H54 (cell line): ENCODE results near the gene CDK4.

ENCODE experiments used
- DNase-seq: peaks from one replicate; pipeline ENCODE4 v3.0.0; 2011; ENCODE audit warnings: low spot score, mixed read lengths; ENCODE audit not compliant: insufficient read length
- FAIRE-seq: peaks from 3 replicates; lab custom pipeline; 2011; peaks lifted over from hg19 to GRCh38; lab: Jason Lieb, UNC
- POLR2A ChIP-seq: IDR thresholded peaks from 2 replicates; pipeline ENCODE4 v1.6.1; 2011; ENCODE audit warnings: low read depth, mild to moderate bottlenecking, low read length

The CDK4 gene

GRCh38 chr12:57733928-57734327, 18.2 kb downstream of the CDK4 start:
- DNase-seq (no peak), FAIRE-seq (no peak)
- no peak for TF ChIP-seq POLR2A

DNA sequence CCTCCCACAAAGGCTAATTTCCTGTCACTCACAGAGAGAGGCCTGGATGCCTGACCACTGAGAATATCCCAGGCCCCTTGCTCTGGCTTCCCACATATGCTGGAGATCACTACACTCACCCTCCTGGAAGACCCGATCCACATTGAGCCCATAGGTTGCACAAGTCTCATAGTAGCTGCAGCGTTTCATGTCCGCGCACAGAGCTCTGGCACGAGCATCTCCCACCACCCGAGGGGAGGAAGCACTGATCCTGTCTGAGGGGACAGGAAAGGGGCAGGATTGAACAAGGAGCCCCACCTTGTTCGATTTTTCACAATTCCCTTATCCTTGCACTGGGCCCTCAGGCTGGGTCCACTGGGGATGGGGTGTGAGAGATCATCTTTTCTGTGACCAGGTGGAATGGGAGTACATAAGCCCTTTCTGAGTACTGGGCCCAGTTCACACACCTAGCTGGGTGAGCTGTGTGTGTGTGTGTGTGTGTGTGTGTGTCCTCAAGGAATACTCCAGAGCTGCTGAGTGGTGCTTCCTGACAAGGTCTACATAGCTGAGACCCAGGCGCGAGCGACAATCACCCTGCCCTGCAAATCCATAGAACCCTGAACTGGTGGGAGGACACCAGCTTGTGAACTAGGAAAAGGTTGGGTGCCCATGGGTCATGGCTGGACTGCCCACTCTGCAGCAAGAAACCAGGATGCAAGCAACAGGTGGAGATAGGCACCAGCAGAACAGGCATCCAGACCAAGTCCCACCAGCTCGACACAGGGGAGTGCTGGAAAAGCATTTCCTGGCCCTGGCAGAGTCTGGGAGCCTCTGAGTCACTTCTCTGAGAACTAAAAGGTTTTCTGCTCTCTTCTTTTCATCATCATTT, 19.1 kb downstream of the CDK4 start:
- DNase-seq = no peak
- FAIRE-seq = no peak
- no peak for TF ChIP-seq POLR2A

DNA sequence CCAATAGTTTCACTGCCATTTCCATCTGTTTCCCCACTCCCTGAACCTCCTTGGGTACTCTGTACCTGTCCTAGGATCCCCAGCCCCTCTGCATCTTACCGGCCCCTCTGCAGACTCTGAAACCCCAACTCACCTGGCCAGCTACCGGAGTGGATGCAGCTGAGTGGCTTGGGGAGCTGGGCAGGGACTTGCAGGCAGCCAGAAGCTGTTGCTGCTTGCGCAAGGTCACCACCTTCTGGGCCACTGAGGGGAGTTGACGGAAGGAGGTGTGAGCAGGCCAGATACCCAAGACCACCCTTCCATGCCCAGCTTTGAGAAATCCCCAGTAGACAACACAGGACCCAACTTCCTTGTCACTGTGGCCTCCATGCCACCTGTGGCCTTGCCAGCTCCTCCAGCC, 19.8 kb downstream of the CDK4 start:
- DNase-seq (no peak), FAIRE-seq (no peak)
- no peak for TF ChIP-seq POLR2A

DNA sequence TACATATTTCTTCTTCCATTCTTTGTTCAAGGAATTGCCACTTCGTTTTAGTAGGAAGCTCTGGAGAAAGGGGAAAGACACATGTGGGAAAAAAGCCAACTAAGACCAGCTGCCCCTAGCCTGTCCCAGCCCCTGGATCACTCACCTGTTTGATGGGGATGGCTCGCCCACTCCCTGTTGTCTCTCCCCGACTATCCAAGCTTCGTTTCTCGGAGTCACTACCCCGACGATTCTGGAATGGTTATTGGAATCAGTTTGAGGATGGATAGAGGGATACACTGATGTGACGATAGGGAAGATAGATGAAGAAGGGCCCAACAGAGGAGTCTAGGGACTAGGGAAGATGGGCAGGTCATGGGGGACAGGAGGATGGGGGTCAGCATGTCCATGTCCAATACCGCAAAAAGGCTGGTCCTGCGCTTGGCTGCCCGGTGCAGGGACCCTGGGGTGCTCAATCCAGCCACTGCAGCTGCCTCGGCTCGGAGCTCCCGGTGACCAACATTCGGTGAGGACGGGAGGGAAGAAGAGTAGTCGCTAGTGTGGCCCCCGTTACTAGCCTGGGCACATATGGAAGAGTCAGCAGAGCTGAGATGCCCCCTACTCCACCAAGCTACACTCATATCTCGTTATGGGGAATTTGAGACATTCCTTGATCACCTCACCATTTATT, 20.6 kb downstream of the CDK4 start:
- FAIRE-seq (no peak), DNase-seq (no peak)
- TF ChIP-seq POLR2A = no peak

DNA sequence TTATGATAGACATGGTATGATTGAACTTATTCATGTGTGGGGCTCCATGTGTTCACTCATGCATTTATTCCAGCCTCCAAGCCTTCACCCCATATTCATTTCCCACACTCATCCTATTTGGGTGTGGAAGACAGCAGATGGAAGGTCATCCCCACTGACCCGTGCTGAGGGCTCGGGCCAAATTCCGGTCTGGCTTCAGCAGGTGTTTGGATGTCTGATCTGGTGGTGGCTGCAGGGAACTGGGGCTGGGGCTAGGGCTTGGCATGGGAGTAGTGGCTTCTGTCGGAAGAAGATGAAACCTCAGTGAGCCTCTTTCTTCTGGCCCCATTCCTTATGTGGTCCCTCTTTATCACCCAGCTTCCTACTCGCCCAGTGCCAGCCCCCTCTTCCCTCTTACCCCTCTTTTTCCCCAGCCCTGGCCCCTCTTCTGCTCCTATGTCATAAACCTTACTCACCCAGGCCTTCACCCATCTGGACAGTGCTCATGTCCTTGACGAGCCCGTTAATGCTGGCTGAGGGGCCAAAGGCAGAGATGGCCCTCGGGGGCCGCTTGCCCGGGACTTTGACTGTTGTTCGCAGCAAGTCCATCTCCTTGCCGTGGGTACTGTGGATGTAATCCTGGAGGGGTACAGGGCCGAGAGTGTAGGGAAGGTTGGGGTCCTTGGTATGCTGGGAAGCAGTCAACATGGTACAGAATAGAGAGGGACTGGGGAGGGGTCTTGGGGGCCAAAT, 21.6 kb downstream of the CDK4 start:
- no peak for TF ChIP-seq POLR2A
- FAIRE-seq (no peak), DNase-seq (no peak)

DNA sequence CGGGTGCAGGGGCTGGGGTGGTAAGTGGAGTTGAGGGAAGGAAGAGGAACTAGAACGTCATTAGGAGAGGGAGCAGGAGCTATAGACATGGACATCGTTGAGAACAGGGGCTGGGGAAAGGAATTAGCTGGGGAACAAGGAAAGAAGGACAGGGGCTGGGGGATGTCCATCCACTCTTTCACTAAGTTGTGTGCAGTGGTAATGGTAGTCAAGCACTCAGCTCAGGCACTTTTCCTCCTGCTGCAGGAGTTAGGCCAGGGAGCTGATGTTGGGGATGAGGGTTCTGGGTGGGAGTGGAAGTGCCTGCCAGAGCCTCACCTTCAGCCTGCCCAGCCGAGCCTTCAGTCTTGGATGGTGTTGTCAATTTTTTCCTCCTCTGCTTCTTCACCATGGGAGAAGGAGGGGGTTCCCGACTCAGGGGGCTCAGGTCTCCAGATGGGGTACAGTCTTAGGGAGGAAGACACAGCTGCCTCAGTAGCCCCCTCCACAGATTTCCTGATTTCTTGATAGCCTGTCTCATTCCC, 22.7 kb downstream of the CDK4 start:
- no peak for FAIRE-seq
- DNase-seq = no peak
- TF ChIP-seq POLR2A = no peak

- FAIRE-seq (no peak), DNase-seq (no peak)
- no peak for TF ChIP-seq POLR2A
Measured at GRCh38 chr12:57727758-57728395, 24.2 kb downstream of the CDK4 start.

DNA sequence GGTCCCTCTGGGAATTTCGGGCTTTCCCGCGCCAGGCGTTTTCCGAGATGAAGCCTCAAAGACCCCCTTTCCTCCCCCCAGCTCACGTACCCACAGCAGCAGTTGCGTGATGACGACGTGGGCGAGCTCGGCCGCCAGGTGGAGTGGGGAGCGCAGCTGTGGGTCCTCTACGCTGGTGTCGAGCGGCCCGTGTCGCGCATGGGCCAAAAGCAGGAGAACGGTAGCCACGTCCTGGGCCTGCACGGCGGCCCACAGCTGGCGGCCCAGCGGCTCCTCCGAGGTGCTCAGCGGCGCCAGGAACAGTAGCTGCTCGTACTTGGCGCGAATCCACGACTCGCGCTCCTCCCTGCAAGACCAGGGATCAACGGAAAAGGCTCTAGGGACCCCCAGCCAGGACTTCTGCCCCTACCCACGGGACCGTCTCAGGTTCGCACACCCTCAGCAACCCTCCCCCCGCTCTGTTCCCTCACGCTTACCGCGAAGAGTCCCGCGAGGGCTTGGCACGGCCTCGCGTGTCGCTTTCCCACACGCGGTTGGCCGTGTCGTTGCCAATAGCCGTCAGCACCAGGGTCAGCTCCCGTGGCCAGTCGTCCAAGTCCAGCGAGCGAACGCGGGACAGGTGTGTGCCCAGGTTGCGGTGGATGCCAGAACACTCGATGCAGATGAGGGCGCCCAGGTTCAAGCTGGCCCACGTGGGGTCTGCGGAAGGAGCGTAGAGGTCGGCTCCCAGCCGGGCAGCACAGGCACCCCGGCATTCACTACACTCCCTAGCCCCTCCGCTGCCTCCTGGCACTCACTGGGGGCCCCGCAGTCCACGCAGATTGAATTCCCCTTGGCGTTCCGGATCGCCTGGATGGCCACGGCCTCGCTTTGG, 25.0 kb downstream of the CDK4 start:
- FAIRE-seq (no peak), DNase-seq (no peak)
- TF ChIP-seq POLR2A = no peak

GRCh38 chr12:57726151-57726883, 25.8 kb downstream of the CDK4 start:
- FAIRE-seq (no peak), DNase-seq (peak; percentile 97)
- TF ChIP-seq POLR2A = peak; percentile 65; the same call in 1 of the 2 replicates

DNA sequence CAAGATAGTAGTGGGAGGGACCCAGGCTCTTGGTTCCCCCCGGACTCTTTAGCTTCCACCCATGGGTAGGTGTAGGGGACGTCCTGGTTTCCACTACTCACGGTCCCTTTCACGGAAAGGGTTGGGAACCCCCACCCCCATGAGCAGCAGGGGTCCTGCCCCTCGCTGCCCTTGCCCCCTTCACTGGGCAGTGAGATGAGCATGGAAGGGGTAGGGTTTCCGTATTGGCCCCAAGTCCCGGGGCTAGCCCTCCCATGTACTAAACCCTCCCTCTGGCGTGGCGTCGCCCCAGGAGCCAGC, 26.3 kb downstream of the CDK4 start:
- DNase-seq (no peak), FAIRE-seq (no peak)
- no peak for TF ChIP-seq POLR2A

- FAIRE-seq (no peak), DNase-seq (no peak)
- TF ChIP-seq POLR2A = no peak
Measured at GRCh38 chr12:57724936-57725740, 27.0 kb downstream of the CDK4 start.
